Neural crest cell (in vitro differentiated cells): ENCODE data around the gene PKN2. TPM values are rescaled to one million over a fixed set of nuclear protein-coding genes. Genes with fewer than 3 reads are reported as not detected.

Experiments used
- DNase-seq: peaks from one replicate; pipeline ENCODE4 v3.0.0; 2021; ENCODE audit warnings: low read depth, mixed read lengths, low spot score
- H3K27ac Mint-ChIP-seq: one replicate; pipeline ENCODE4 v1.8.0; 2021; ENCODE audit warnings: mild to moderate bottlenecking, mixed read lengths; ENCODE audit not compliant: unreplicated experiment
- H3K27me3 Mint-ChIP-seq: 2 replicates; pipeline ENCODE4 v1.8.0; 2021; ENCODE audit warnings: low read depth, mild to moderate bottlenecking, mixed read lengths
- H3K36me3 Mint-ChIP-seq: 2 replicates; pipeline ENCODE4 v1.8.0; 2021; ENCODE audit warnings: low read depth, mild to moderate bottlenecking, mixed read lengths
- H3K4me1 Mint-ChIP-seq: 2 replicates; pipeline ENCODE4 v1.8.0; 2021; ENCODE audit warnings: mixed read lengths
- H3K4me3 Mint-ChIP-seq: one replicate; pipeline ENCODE4 v1.8.0; 2021; ENCODE audit warnings: mild to moderate bottlenecking, mixed read lengths
- H3K9me3 Mint-ChIP-seq: 2 replicates; pipeline ENCODE4 v1.8.0; 2021; ENCODE audit warnings: mixed read lengths
- total RNA-seq: library from RNA; stranded (reverse); gene quantifications from 2 replicates; pipeline ENCODE4 v1.2.1, GENCODE V29; 2021
- TF ChIP-seq, protein P1 (sequence below): fragments of 200-600 bp; sonication (generic); conservative IDR thresholded peaks from 2 replicates; pipeline ENCODE4 v1.5.0; 2021; ENCODE audit warnings: antibody characterized with exemption, mild to moderate bottlenecking

The PKN2 gene
- total RNA-seq, 1 donor from 2014 or later: 45.8 TPM

DNA sequence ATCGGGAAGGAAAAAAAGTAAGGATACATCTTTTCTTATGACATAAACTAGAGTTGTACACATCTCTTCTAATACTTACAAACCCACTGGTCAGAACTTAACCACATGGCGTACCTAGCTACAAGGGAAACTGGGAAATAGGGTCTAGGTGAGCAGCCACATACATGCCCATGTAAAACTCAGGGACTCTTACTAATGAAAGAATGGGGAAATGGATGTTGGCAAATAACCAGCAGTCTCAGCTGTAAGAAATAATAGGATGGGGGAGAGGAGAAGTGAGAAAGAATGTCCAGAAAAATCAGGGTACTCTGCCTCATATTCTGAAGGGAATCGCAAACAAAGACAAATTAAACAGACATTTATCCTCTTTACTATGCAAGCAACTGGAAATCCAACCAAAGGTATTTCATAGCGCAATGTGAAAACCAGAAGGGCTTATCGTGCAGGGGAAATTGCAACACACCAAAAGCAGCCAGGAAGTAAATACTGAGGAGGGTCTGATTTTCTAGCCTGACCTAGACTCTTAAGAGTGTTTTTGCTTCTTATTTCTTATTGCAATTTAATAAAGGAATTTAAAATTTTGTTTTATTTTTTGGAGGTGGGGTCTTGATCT, 189.8 kb downstream of the PKN2 start:
- H3K36me3 Mint-ChIP-seq: peaks cover 4% of the 10 kb centered on the region
- H3K9me3 Mint-ChIP-seq: no peaks in the 10 kb centered on the region
- no peaks in the 10 kb centered on the region for H3K4me1 Mint-ChIP-seq
- H3K4me3 Mint-ChIP-seq: no peak overlapping the region
- DNase-seq: no peak
- no peak overlapping the region for H3K27ac Mint-ChIP-seq
- no peaks in the 10 kb centered on the region for H3K27me3 Mint-ChIP-seq
- TF ChIP-seq, protein P1, sequence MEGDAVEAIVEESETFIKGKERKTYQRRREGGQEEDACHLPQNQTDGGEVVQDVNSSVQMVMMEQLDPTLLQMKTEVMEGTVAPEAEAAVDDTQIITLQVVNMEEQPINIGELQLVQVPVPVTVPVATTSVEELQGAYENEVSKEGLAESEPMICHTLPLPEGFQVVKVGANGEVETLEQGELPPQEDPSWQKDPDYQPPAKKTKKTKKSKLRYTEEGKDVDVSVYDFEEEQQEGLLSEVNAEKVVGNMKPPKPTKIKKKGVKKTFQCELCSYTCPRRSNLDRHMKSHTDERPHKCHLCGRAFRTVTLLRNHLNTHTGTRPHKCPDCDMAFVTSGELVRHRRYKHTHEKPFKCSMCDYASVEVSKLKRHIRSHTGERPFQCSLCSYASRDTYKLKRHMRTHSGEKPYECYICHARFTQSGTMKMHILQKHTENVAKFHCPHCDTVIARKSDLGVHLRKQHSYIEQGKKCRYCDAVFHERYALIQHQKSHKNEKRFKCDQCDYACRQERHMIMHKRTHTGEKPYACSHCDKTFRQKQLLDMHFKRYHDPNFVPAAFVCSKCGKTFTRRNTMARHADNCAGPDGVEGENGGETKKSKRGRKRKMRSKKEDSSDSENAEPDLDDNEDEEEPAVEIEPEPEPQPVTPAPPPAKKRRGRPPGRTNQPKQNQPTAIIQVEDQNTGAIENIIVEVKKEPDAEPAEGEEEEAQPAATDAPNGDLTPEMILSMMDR: no peak

GRCh38 chr1:88875595-88875994, 191.5 kb downstream of the PKN2 start:
- Mint-ChIP-seq H3K27me3 (no peaks in the 10 kb centered on the region), H3K4me3 (no peak overlapping the region), H3K9me3 (no peaks in the 10 kb centered on the region), H3K27ac (no peak overlapping the region), H3K4me1 (no peaks in the 10 kb centered on the region), H3K36me3 (peaks cover 4% of the 10 kb centered on the region)
- no peak for DNase-seq
- TF ChIP-seq, protein P1: no peak

GRCh38 chr1:88876573-88877365, 192.7 kb downstream of the PKN2 start:
- no peak overlapping the region for H3K27ac Mint-ChIP-seq
- DNase-seq: no peak
- no peaks in the 10 kb centered on the region for H3K4me1 Mint-ChIP-seq
- peaks cover 4% of the 10 kb centered on the region for H3K36me3 Mint-ChIP-seq
- H3K4me3 Mint-ChIP-seq: no peak overlapping the region
- H3K27me3 Mint-ChIP-seq: no peaks in the 10 kb centered on the region
- H3K9me3 Mint-ChIP-seq: no peaks in the 10 kb centered on the region
- TF ChIP-seq, protein P1: no peak

DNA sequence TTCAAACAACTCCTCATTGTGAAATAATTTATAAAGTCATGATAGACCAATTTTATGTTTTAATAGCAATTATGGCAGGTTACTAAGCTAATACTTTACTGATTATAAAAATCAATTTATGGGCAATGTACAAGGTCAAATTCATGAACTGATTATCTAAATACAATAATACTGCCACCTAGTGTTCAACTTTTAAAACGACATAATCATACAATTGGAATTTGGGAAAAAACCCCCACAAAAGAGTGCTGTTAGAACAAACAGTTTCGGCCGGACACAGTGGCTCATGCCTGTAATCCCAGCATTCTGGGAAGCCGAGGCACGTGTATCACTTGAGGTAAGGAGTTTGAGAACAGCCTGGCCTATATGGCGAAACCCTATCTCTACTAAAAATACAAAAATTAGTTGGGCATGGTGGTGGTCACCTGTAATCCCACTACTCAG, 193.3 kb downstream of the PKN2 start:
- no peak for DNase-seq
- Mint-ChIP-seq H3K36me3 (peaks cover 4% of the 10 kb centered on the region), H3K27me3 (no peaks in the 10 kb centered on the region), H3K9me3 (no peaks in the 10 kb centered on the region), H3K4me3 (no peak overlapping the region), H3K4me1 (no peaks in the 10 kb centered on the region), H3K27ac (no peak overlapping the region)
- TF ChIP-seq, protein P1: peak; percentile 77

GRCh38 chr1:88877911-88878310, 193.8 kb downstream of the PKN2 start:
- H3K27me3 Mint-ChIP-seq: no peaks in the 10 kb centered on the region

More at GRCh38 chr1:88877911-88878310, 193.8 kb downstream of the PKN2 start:
- no peak for DNase-seq
- TF ChIP-seq, protein P1: no peak
- Mint-ChIP-seq H3K36me3 (no peaks in the 10 kb centered on the region), H3K4me1 (no peaks in the 10 kb centered on the region), H3K4me3 (no peak overlapping the region), H3K27ac (no peak overlapping the region), H3K9me3 (no peaks in the 10 kb centered on the region)
